Brain microvascular endothelial cell (primary cell): ENCODE measurements around the gene PRKCD.

Source experiments
- DNase-seq: peaks from one replicate; pipeline ENCODE4 v3.0.0-alpha.2; 2020
- H3K27ac ChIP-seq: fragments of 250-450 bp; sonication (Bioruptor Pico); 2 replicates; pipeline ENCODE4 v1.5.1; 2020; ENCODE audit warnings: mild to moderate bottlenecking, moderate library complexity
- H3K27me3 ChIP-seq: fragments of 250-450 bp; sonication (Bioruptor Pico); replicated peaks from 2 replicates; pipeline ENCODE4 v1.5.1; 2020; ENCODE audit warnings: mild to moderate bottlenecking
- H3K36me3 ChIP-seq: fragments of 250-450 bp; sonication (Bioruptor Pico); replicated peaks from 2 replicates; pipeline ENCODE4 v1.5.1; 2020; ENCODE audit warnings: mild to moderate bottlenecking
- H3K4me3 ChIP-seq: 2 replicates; pipeline ENCODE4 v1.5.1; 2011; ENCODE audit warnings: low read depth, mild to moderate bottlenecking, control low read depth, low read length, moderate library complexity
- in situ Hi-C: cut with HindIII; loops from 2 replicates; pipeline ENCODE4 v1.10.0; 2017; ENCODE audit warnings: low sequenced_read_pairs, low pct_ligation_motif_present
- TF ChIP-seq, protein P1 (sequence below): IDR thresholded peaks from 2 replicates; pipeline ENCODE4 v1.5.1; 2011; ENCODE audit warnings: low read depth, mild to moderate bottlenecking, moderate library complexity, low read length, control low read depth, inconsistent platforms; ENCODE audit errors: missing control alignments

Gene PRKCD

GRCh38 chr3:53146319-53146891 is 14.6 kb upstream of the PRKCD start:
- DNase-seq, result no peak
- H3K27ac ChIP-seq, result no peak overlapping the region
- no peak overlapping the region for H3K4me3 ChIP-seq
- no peaks in the 10 kb centered on the region for H3K36me3 ChIP-seq
- H3K27me3 ChIP-seq, result no peaks in the 10 kb centered on the region
- in situ Hi-C loops, result no loop called here
- TF ChIP-seq, protein P1, sequence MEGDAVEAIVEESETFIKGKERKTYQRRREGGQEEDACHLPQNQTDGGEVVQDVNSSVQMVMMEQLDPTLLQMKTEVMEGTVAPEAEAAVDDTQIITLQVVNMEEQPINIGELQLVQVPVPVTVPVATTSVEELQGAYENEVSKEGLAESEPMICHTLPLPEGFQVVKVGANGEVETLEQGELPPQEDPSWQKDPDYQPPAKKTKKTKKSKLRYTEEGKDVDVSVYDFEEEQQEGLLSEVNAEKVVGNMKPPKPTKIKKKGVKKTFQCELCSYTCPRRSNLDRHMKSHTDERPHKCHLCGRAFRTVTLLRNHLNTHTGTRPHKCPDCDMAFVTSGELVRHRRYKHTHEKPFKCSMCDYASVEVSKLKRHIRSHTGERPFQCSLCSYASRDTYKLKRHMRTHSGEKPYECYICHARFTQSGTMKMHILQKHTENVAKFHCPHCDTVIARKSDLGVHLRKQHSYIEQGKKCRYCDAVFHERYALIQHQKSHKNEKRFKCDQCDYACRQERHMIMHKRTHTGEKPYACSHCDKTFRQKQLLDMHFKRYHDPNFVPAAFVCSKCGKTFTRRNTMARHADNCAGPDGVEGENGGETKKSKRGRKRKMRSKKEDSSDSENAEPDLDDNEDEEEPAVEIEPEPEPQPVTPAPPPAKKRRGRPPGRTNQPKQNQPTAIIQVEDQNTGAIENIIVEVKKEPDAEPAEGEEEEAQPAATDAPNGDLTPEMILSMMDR, result no peak

- no peaks in the 10 kb centered on the region for H3K27me3 ChIP-seq
- DNase-seq, result no peak
- in situ Hi-C loops, result no loop called here
- H3K4me3 ChIP-seq, result no peak overlapping the region
- H3K36me3 ChIP-seq, result no peaks in the 10 kb centered on the region
- H3K27ac ChIP-seq, result no peak overlapping the region
- TF ChIP-seq, protein P1, result no peak
These were observed 13.7 kb upstream of the PRKCD start for GRCh38 chr3:53147151-53147902.

GRCh38 chr3:53147903-53148400 is 13.1 kb upstream of the PRKCD start:
- no peak for DNase-seq

DNA sequence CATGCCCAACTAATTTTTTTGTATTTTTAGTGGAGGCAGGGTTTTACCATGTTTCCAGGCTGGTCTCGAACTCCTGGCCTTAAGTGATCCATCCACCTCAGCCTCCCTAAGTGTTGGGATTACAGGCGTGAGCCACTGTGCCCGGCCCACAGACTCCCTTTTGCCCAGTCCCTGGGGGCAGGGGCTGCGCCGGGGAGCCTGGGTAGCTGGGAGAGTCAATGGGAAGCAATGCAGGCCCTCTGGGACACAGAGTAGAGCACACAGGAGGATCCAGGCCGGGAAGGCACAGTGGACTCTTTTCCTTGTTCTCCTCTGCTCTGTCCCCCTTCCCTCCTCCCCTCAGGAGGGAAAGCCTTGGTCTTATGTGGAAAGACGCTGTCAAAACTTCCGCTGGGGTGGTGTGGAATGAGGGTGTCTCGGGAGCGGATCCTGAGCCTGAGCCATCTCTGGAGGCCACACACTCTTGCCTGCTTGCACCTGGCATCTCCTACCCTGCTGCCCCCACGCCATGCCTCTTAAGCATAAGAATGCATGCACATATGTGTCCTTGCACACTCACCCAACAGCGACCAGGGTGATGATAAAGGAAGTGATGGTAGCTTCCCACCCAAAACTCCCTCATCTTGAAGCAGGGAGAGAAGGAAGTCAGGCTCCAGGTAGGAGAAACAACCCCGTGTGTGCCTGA is 11.9 kb upstream of the PRKCD start:
- TF ChIP-seq, protein P1, result no peak
- no peak for DNase-seq
- Histone ChIP-seq H3K4me3 (no peak overlapping the region), H3K27me3 (no peaks in the 10 kb centered on the region), H3K36me3 (no peaks in the 10 kb centered on the region), H3K27ac (no peak overlapping the region)
- in situ Hi-C loops, result no loop called here

More at GRCh38 chr3:53147903-53148400, 13.1 kb upstream of the PRKCD start:
- no peak overlapping the region for H3K4me3 ChIP-seq
- H3K27me3 ChIP-seq, result no peaks in the 10 kb centered on the region
- H3K36me3 ChIP-seq, result no peaks in the 10 kb centered on the region
- in situ Hi-C loops, result no loop called here
- TF ChIP-seq, protein P1, result no peak
- H3K27ac ChIP-seq, result no peak overlapping the region

DNA sequence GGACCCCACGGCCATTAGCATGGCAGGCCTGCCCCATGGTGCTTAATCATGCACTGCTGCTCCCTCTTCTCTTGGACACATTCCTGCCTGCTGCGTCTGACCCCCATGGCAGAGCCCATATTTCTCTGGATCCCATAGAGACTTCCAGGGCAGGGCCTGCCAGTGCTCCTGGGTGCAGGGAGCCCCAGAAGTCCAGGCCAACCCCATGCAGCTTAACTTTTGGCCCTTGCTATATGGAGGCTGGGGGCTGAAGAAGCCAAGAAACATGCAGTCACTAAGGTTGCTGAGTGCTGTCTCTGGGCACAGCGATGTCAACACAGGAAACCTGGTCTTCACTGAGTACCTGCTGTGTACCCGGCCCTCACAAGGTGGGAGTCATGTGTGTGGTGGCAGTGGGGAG is 11.3 kb upstream of the PRKCD start:
- no peaks in the 10 kb centered on the region for H3K27me3 ChIP-seq
- no peak for DNase-seq
- in situ Hi-C loops, result no loop called here
- H3K4me3 ChIP-seq, result no peak overlapping the region
- TF ChIP-seq, protein P1, result no peak
- H3K27ac ChIP-seq, result no peak overlapping the region
- H3K36me3 ChIP-seq, result no peaks in the 10 kb centered on the region
